ENCODE measurements around the gene SCARB1.

DNA sequence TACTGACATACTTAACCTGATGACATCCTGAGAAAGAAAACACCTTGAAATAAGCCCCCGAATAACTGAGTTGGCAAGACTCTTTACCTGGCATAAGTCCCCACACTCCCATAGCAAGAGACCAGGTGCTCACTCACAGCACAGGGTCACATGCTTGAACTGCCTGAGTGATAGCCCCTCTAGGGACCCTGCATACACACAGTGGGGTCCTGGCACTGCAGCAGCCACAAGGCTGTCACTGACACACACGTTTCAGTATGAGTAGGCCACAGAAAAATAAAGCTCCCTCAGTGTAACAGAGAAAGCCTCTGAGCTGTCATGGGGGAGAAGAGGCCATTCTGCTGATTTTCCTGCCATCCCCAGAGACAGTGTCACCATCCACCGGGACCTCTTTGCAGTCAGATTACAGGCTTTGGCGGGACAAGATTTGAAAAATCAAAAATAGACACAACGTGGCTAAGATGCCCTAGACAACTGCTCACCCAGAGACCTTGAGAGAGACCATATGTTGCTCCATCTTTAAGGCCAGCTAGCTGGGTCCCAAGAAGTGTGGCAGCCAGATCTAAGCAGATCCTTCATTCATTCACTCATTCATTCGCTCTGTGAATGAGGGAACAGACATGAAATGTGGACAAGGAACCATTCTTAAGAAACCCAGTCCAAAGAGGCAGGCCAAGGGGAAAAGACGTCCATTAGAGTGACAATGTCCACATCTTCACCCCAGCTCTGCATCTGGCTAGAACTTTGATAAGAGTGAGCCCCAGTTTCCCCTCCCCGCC lies 1.6 kb downstream of the SCARB1 start:
- no peak for TF ChIP-seq EZH2 (IDR thresholded peaks at IDR 0.05)
- TF ChIP-seq POLR2AphosphoS5 (IDR thresholded peaks at IDR 0.05; ENCODE audit: borderline replicate concordance, low read depth, low read length): no peak
- TF ChIP-seq FOXP2 (optimal IDR thresholded peaks at IDR 0.05; ENCODE audit: control extremely low read depth, extremely low read length, insufficient read depth): no peak

Measured in SK-N-MC (cell line).